DND-41 (cell line): Measurements from ENCODE around the gene PRPSAP2.
"Not testable (repeated sequence)": the region's sequence is repeated elsewhere in the genome, so short reads cannot be mapped to it uniquely, and the experiment has no call there.

ENCODE experiments used
- ATAC-seq: fragments of 200-7000 bp; cut with Tn5 transposase; 3 replicates; pipeline ENCODE4 v1.9.1; 2021; ENCODE audit warnings: low read depth; ENCODE audit not compliant: insufficient read depth
- DNase-seq: peaks from one replicate; pipeline ENCODE4 v3.0.0-alpha.2; 2020
- H2AFZ ChIP-seq: 2 replicates; pipeline ENCODE4 v1.6.0; 2012; ENCODE audit warnings: low read depth, low read length
- H3K27ac ChIP-seq: 2 replicates; pipeline ENCODE4 v1.5.1; 2012; ENCODE audit warnings: low read length, inconsistent platforms
- H3K27me3 ChIP-seq: fragments of 200-600 bp; sonication (generic); 2 replicates; pipeline ENCODE4 v1.6.0; 2012; ENCODE audit warnings: low read length, mild to moderate bottlenecking, inconsistent platforms; ENCODE audit not compliant: insufficient read depth, poor library complexity
- H3K36me3 ChIP-seq: 2 replicates; pipeline ENCODE4 v1.5.1; 2012; ENCODE audit warnings: low read length, inconsistent platforms; ENCODE audit not compliant: insufficient read depth
- H3K4me1 ChIP-seq: 2 replicates; pipeline ENCODE4 v1.5.1; 2012; ENCODE audit warnings: mild to moderate bottlenecking, low read length; ENCODE audit not compliant: insufficient read depth
- H3K4me2 ChIP-seq: 2 replicates; pipeline ENCODE4 v1.6.0; 2012; ENCODE audit warnings: mild to moderate bottlenecking, moderate library complexity, low read length, inconsistent platforms; ENCODE audit not compliant: insufficient read depth
- H3K4me3 ChIP-seq, 2 experiments: fragments of 200-600 bp in 1 of 2; shearing (Covaris generic) in 1 of 2; 2 replicates each; pipeline ENCODE4 v1.5.1; 2012 to 2016; ENCODE audit warnings: inconsistent platforms in 2 of 2, low read length in 2 of 2, mild to moderate bottlenecking in 2 of 2, low read depth in 1 of 2, moderate library complexity in 1 of 2
- H3K79me2 ChIP-seq: 2 replicates; pipeline ENCODE4 v1.6.0; 2012; ENCODE audit warnings: low read length, inconsistent platforms; ENCODE audit not compliant: insufficient read depth
- H3K9ac ChIP-seq: 2 replicates; pipeline ENCODE4 v1.6.0; 2012; ENCODE audit warnings: low read depth, mild to moderate bottlenecking, inconsistent platforms, low read length, moderate library complexity
- H3K9me3 ChIP-seq: 2 replicates; pipeline ENCODE4 v1.5.1; 2012; ENCODE audit warnings: low read length, moderate library complexity, mild to moderate bottlenecking, inconsistent platforms; ENCODE audit not compliant: insufficient read depth, severe bottlenecking
- H4K20me1 ChIP-seq: 2 replicates; pipeline ENCODE4 v1.6.0; 2012; ENCODE audit warnings: low read length; ENCODE audit not compliant: insufficient read depth
- CTCF ChIP-seq: IDR thresholded peaks from 2 replicates; pipeline ENCODE4 v1.5.1; 2012; ENCODE audit warnings: borderline replicate concordance, low read length, moderate library complexity, mild to moderate bottlenecking; ENCODE audit not compliant: poor library complexity, severe bottlenecking; ENCODE audit errors: extremely low read depth
- EZH2 ChIP-seq: IDR thresholded peaks from 3 replicates; pipeline ENCODE4 v1.6.1; 2012; ENCODE audit warnings: borderline replicate concordance, low read depth, mild to moderate bottlenecking, moderate library complexity, low read length, inconsistent platforms; ENCODE audit not compliant: severe bottlenecking

PRPSAP2 gene

DNA sequence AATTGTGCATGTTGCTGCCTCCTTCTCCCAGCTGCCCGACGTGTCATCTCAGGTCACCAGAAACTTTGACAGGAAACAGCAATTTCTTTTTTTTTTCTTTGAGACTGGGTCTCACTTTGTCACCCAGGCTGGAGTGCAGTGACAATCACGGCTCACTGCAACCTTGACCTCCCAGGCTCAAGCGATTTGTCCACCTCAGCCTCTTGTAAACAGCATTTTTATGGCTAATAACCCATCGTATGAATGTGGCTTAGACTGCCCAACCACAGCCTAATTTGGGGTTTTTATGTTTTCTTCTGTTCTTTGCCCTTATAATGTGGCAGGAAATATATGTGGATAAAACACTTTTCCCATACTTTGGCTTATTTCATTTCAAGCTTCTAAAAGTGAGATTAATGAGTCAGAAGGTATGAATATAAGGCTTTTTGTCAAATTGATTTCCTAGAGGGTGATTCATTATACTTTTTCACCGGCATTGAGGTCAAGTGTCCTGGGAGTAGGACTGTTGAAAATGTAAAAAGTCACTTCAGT lies 63.0 kb downstream of the PRPSAP2 start:
- Histone ChIP-seq H3K36me3 (peaks cover 36% of the 10 kb centered on the region), H2AFZ (no peak overlapping the region), H3K4me3 (no peak overlapping the region), H3K9ac (no peak overlapping the region), H3K9me3 (no peaks in the 10 kb centered on the region), H3K4me1 (no peaks in the 10 kb centered on the region), H4K20me1 (peaks cover 3% of the 10 kb centered on the region; the same call in 1 of the 2 replicates), H3K27ac (no peak overlapping the region), H3K4me2 (no peak overlapping the region), H3K27me3 (no peaks in the 10 kb centered on the region), H3K79me2 (peaks cover 5% of the 10 kb centered on the region; the same call in 1 of the 2 replicates)
- no peak for DNase-seq
- TF ChIP-seq CTCF (no peak), EZH2 (no peak)
- no peak for ATAC-seq

- H3K27ac ChIP-seq: no peak overlapping the region
- H3K36me3 ChIP-seq: peaks cover 32% of the 10 kb centered on the region
These were observed 63.6 kb downstream of the PRPSAP2 start for GRCh38 chr17:18921485-18921884.

GRCh38 chr17:18921912-18922451 lies 64.1 kb downstream of the PRPSAP2 start:
- Histone ChIP-seq H3K9me3 (no peaks in the 10 kb centered on the region), H3K27ac (no peak overlapping the region), H2AFZ (no peak overlapping the region), H4K20me1 (peaks cover 3% of the 10 kb centered on the region; the same call in 1 of the 2 replicates), H3K4me2 (no peak overlapping the region), H3K27me3 (no peaks in the 10 kb centered on the region), H3K9ac (no peak overlapping the region), H3K36me3 (peaks cover 30% of the 10 kb centered on the region), H3K4me1 (no peaks in the 10 kb centered on the region), H3K4me3 (no peak overlapping the region), H3K79me2 (peaks cover 5% of the 10 kb centered on the region; the same call in 1 of the 2 replicates)
- DNase-seq (no peak), ATAC-seq (no peak)
- TF ChIP-seq EZH2: no peak
- TF ChIP-seq CTCF: no peak

More at GRCh38 chr17:18921485-18921884, 63.6 kb downstream of the PRPSAP2 start:
- no peak for TF ChIP-seq CTCF
- no peak for DNase-seq
- Histone ChIP-seq H3K79me2 (peaks cover 5% of the 10 kb centered on the region; the same call in 1 of the 2 replicates), H3K9me3 (no peaks in the 10 kb centered on the region), H3K4me3 (no peak overlapping the region), H3K4me1 (no peaks in the 10 kb centered on the region), H3K27me3 (no peaks in the 10 kb centered on the region), H3K9ac (no peak overlapping the region), H4K20me1 (peaks cover 3% of the 10 kb centered on the region; the same call in 1 of the 2 replicates), H3K4me2 (no peak overlapping the region), H2AFZ (no peak overlapping the region)
- no peak for ATAC-seq

DNA sequence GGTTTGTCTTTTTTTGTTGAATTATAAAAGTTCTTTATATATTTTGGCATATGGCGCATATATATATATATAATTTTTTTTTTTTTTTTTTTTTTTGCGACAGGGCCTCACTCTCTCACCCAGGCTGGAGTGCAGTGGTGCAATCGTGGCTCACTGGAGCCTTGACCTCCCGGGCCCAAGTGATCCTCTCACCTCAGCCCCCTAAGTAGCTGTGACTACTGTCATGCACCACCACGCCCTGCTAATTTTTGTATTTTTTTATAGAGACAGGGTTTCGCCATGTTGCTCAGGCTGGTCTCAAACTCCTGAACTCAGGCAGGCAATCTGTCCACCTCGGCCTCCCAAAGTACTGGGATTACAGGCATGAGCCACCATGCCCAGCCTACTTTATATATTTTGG lies 64.7 kb downstream of the PRPSAP2 start:
- not testable (repeated sequence) for H4K20me1 ChIP-seq, DNase-seq, H2AFZ ChIP-seq, ATAC-seq, H3K79me2 ChIP-seq, H3K9me3 ChIP-seq, H3K9ac ChIP-seq, H3K4me1 ChIP-seq, H3K4me3 ChIP-seq, H3K27me3 ChIP-seq, H3K27ac ChIP-seq, H3K4me2 ChIP-seq
- peaks cover 27% of the 10 kb centered on the region for H3K36me3 ChIP-seq
